ENCODE data around the gene HMGN4. TPM values are rescaled to one million over a fixed set of nuclear protein-coding genes. Genes with fewer than 3 reads are reported as not detected.

Gene HMGN4
- total and polyA plus RNA-seq, 9 of the 15 experiments (the other 6 are each of a cell fraction or from before 2014, with no cell fraction given): 35.4 to 134 (median 94.1) TPM

GRCh38 chr6:26594730-26595632 is 56.8 kb downstream of the HMGN4 start (continued):
- TF ChIP-seq UBTF (IDR thresholded peaks at IDR 0.05; ENCODE audit: borderline replicate concordance in 1 of 2, low read depth in 2 of 2, low read length in 2 of 2): no peak
- no peak for TF ChIP-seq PBX2 (CRISPR knock-in tag; IDR thresholded peaks at IDR 0.05; ENCODE audit: low read depth)
- no peak for TF ChIP-seq PBX2 (tag; conservative IDR thresholded peaks at IDR 0.05; ENCODE audit: low read depth)
- TF ChIP-seq SREBF1 (IDR thresholded peaks at IDR 0.05; ENCODE audit: borderline replicate concordance, low read depth, low read length): no peak
- no peak for TF ChIP-seq NONO (IDR thresholded peaks at IDR 0.05; ENCODE audit: low read depth in 2 of 2, low read length in 1 of 2)
- TF ChIP-seq ZNF23 (CRISPR knock-in tag; IDR thresholded peaks at IDR 0.05): no peak
- TF ChIP-seq ZNF57 (CRISPR knock-in tag; IDR thresholded peaks at IDR 0.05): no peak
- TF ChIP-seq, protein P1, sequence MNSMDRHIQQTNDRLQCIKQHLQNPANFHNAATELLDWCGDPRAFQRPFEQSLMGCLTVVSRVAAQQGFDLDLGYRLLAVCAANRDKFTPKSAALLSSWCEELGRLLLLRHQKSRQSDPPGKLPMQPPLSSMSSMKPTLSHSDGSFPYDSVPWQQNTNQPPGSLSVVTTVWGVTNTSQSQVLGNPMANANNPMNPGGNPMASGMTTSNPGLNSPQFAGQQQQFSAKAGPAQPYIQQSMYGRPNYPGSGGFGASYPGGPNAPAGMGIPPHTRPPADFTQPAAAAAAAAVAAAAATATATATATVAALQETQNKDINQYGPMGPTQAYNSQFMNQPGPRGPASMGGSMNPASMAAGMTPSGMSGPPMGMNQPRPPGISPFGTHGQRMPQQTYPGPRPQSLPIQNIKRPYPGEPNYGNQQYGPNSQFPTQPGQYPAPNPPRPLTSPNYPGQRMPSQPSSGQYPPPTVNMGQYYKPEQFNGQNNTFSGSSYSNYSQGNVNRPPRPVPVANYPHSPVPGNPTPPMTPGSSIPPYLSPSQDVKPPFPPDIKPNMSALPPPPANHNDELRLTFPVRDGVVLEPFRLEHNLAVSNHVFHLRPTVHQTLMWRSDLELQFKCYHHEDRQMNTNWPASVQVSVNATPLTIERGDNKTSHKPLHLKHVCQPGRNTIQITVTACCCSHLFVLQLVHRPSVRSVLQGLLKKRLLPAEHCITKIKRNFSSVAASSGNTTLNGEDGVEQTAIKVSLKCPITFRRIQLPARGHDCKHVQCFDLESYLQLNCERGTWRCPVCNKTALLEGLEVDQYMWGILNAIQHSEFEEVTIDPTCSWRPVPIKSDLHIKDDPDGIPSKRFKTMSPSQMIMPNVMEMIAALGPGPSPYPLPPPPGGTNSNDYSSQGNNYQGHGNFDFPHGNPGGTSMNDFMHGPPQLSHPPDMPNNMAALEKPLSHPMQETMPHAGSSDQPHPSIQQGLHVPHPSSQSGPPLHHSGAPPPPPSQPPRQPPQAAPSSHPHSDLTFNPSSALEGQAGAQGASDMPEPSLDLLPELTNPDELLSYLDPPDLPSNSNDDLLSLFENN (IDR thresholded peaks at IDR 0.05; ENCODE audit: low read depth in 2 of 2, low read length in 2 of 2): no peak
- no peak for TF ChIP-seq NR1H2 (CRISPR knock-in tag; IDR thresholded peaks at IDR 0.05)
- TF ChIP-seq CTBP1 (IDR thresholded peaks at IDR 0.05; ENCODE audit: borderline replicate concordance): no peak; the same call in 1 of the 2 replicates
- no peak for TF ChIP-seq ZNF41 (CRISPR knock-in tag; conservative IDR thresholded peaks at IDR 0.05)
- TF ChIP-seq HDAC8 (tag; IDR thresholded peaks at IDR 0.05): no peak
- TF ChIP-seq NR3C1 (CRISPR knock-in tag; IDR thresholded peaks at IDR 0.05): no peak
- TF ChIP-seq HMG20B (CRISPR knock-in tag; IDR thresholded peaks at IDR 0.05): no peak
- no peak for TF ChIP-seq PYGO2 (tag; IDR thresholded peaks at IDR 0.05)
- TF ChIP-seq SMARCE1 (IDR thresholded peaks at IDR 0.05): no peak
- TF ChIP-seq, protein P2, sequence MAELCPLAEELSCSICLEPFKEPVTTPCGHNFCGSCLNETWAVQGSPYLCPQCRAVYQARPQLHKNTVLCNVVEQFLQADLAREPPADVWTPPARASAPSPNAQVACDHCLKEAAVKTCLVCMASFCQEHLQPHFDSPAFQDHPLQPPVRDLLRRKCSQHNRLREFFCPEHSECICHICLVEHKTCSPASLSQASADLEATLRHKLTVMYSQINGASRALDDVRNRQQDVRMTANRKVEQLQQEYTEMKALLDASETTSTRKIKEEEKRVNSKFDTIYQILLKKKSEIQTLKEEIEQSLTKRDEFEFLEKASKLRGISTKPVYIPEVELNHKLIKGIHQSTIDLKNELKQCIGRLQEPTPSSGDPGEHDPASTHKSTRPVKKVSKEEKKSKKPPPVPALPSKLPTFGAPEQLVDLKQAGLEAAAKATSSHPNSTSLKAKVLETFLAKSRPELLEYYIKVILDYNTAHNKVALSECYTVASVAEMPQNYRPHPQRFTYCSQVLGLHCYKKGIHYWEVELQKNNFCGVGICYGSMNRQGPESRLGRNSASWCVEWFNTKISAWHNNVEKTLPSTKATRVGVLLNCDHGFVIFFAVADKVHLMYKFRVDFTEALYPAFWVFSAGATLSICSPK (IDR thresholded peaks at IDR 0.05; ENCODE audit: borderline replicate concordance): no peak

Data from K562 (cell line).